Neural cell (in vitro differentiated cells): Measurements from ENCODE around the gene VPS33B.

Source experiments
- EZH2 ChIP-seq: fragments of 200-600, 300-800 bp; shearing (Covaris generic), sonication (generic); IDR thresholded peaks from 2 replicates; pipeline ENCODE4 v1.6.1; 2014; ENCODE audit warnings: antibody characterized with exemption, low read length, borderline replicate concordance, mild to moderate bottlenecking; ENCODE audit not compliant: insufficient read depth, poor library complexity, severe bottlenecking
- POLR2AphosphoS5 ChIP-seq: IDR thresholded peaks from 2 replicates; pipeline ENCODE4 v1.6.1; 2012
- RAD21 ChIP-seq: fragments of 450-650 bp; conservative IDR thresholded peaks from 2 replicates; pipeline ENCODE4 v1.6.1; 2014; ENCODE audit warnings: antibody characterized with exemption, mild to moderate bottlenecking, moderate library complexity
- TF ChIP-seq, protein P1 (sequence below): fragments of 450-650 bp; IDR thresholded peaks from 2 replicates; pipeline ENCODE4 v1.5.1; 2014; ENCODE audit warnings: antibody characterized with exemption, mild to moderate bottlenecking, moderate library complexity; ENCODE audit not compliant: poor library complexity, severe bottlenecking
- TF ChIP-seq, protein P2 (sequence below): IDR thresholded peaks from 2 replicates; pipeline ENCODE4 v1.6.1; 2012; ENCODE audit warnings: borderline replicate concordance

DNA sequence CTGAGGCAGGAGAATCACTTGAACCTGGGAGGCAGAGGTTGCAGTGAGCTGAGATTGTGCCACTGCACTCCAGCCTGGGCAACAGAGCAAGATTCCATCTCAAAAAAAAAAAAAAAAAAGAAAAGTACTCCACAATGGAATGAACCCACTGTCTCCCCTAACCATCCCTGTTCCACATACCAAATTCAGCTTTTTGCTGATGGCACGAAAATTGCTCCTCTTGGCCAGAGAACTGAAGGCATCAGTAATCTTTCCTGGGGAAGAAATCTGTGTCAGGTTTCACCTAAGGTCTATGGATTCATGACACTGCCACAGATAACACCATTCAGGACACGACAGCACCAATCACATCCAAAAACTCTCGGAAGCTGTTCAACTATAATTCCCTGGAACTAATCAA lies 21.2 kb downstream of the VPS33B start:
- TF ChIP-seq POLR2AphosphoS5 (no peak), EZH2 (no peak), RAD21 (no peak)
- TF ChIP-seq, protein P1, sequence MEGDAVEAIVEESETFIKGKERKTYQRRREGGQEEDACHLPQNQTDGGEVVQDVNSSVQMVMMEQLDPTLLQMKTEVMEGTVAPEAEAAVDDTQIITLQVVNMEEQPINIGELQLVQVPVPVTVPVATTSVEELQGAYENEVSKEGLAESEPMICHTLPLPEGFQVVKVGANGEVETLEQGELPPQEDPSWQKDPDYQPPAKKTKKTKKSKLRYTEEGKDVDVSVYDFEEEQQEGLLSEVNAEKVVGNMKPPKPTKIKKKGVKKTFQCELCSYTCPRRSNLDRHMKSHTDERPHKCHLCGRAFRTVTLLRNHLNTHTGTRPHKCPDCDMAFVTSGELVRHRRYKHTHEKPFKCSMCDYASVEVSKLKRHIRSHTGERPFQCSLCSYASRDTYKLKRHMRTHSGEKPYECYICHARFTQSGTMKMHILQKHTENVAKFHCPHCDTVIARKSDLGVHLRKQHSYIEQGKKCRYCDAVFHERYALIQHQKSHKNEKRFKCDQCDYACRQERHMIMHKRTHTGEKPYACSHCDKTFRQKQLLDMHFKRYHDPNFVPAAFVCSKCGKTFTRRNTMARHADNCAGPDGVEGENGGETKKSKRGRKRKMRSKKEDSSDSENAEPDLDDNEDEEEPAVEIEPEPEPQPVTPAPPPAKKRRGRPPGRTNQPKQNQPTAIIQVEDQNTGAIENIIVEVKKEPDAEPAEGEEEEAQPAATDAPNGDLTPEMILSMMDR, result no peak
- TF ChIP-seq, protein P2, sequence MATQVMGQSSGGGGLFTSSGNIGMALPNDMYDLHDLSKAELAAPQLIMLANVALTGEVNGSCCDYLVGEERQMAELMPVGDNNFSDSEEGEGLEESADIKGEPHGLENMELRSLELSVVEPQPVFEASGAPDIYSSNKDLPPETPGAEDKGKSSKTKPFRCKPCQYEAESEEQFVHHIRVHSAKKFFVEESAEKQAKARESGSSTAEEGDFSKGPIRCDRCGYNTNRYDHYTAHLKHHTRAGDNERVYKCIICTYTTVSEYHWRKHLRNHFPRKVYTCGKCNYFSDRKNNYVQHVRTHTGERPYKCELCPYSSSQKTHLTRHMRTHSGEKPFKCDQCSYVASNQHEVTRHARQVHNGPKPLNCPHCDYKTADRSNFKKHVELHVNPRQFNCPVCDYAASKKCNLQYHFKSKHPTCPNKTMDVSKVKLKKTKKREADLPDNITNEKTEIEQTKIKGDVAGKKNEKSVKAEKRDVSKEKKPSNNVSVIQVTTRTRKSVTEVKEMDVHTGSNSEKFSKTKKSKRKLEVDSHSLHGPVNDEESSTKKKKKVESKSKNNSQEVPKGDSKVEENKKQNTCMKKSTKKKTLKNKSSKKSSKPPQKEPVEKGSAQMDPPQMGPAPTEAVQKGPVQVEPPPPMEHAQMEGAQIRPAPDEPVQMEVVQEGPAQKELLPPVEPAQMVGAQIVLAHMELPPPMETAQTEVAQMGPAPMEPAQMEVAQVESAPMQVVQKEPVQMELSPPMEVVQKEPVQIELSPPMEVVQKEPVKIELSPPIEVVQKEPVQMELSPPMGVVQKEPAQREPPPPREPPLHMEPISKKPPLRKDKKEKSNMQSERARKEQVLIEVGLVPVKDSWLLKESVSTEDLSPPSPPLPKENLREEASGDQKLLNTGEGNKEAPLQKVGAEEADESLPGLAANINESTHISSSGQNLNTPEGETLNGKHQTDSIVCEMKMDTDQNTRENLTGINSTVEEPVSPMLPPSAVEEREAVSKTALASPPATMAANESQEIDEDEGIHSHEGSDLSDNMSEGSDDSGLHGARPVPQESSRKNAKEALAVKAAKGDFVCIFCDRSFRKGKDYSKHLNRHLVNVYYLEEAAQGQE, result no peak
